ENCODE results near the gene DUSP15.
"Not testable (repeated sequence)": the region's sequence is repeated elsewhere in the genome, so short reads cannot be mapped to it uniquely, and the experiment has no call there.

The DUSP15 gene

GRCh38 chr20:31839782-31840487 is 30.4 kb downstream of the DUSP15 start:
- DNase-seq (ENCODE audit: low spot score), result no peak

- DNase-seq (ENCODE audit: low spot score), result no peak
These were observed 31.6 kb downstream of the DUSP15 start for GRCh38 chr20:31838646-31839292.

GRCh38 chr20:31837896-31838397 is 32.4 kb downstream of the DUSP15 start:
- DNase-seq (ENCODE audit: low spot score), result peak; percentile 64

GRCh38 chr20:31836853-31837608 is 33.3 kb downstream of the DUSP15 start:
- DNase-seq (ENCODE audit: low spot score), result no peak

- peak; percentile 95 for DNase-seq (ENCODE audit: low spot score)
These were observed 34.1 kb downstream of the DUSP15 start for GRCh38 chr20:31835977-31836852.

GRCh38 chr20:31835554-31835953 is 34.8 kb downstream of the DUSP15 start:
- DNase-seq (ENCODE audit: low spot score), result no peak

- no peak for DNase-seq (ENCODE audit: low spot score)
These were observed 36.3 kb downstream of the DUSP15 start for GRCh38 chr20:31833931-31834521.

- peak; percentile 72 for DNase-seq (ENCODE audit: low spot score)
These were observed 37.0 kb downstream of the DUSP15 start for GRCh38 chr20:31833130-31833930.

- no peak for DNase-seq (ENCODE audit: low spot score)
These were observed 38.5 kb downstream of the DUSP15 start for GRCh38 chr20:31831771-31832306.

GRCh38 chr20:31831211-31831610 is 39.1 kb downstream of the DUSP15 start:
- DNase-seq (ENCODE audit: low spot score), result no peak

- DNase-seq (ENCODE audit: low spot score), result no peak
These were observed 39.8 kb downstream of the DUSP15 start for GRCh38 chr20:31830406-31830981.

- no peak for DNase-seq (ENCODE audit: low spot score)
These were observed 40.6 kb downstream of the DUSP15 start for GRCh38 chr20:31829731-31830130.

- not testable (repeated sequence) for DNase-seq (ENCODE audit: low spot score)
These were observed 42.3 kb downstream of the DUSP15 start for GRCh38 chr20:31828016-31828415.

GRCh38 chr20:31827059-31827458 is 43.3 kb downstream of the DUSP15 start:
- DNase-seq (ENCODE audit: low spot score), result no peak

- no peak for DNase-seq (ENCODE audit: low spot score)
These were observed 44.3 kb downstream of the DUSP15 start for GRCh38 chr20:31826074-31826473.

GRCh38 chr20:31824554-31825313 is 45.6 kb downstream of the DUSP15 start:
- DNase-seq (ENCODE audit: low spot score), result no peak

- no peak for DNase-seq (ENCODE audit: low spot score)
These were observed 46.2 kb downstream of the DUSP15 start for GRCh38 chr20:31824125-31824485.

GRCh38 chr20:31823360-31824124 is 46.8 kb downstream of the DUSP15 start:
- DNase-seq (ENCODE audit: low spot score), result no peak
